ENCODE data around the gene DPYSL3.

- no peak for TF ChIP-seq POLR2A (IDR thresholded peaks at IDR 0.05)
- no peak for TF ChIP-seq CTCF (IDR thresholded peaks at IDR 0.05)
Observed at GRCh38 chr5:147434049-147434448, 75.8 kb downstream of the DPYSL3 start.

Data from Peyer's patch (tissue), 4 donors.